Endothelial cell of umbilical vein (primary cell): ENCODE data around the gene HOXA9.

Experiments
- CTCF ChIP-seq, 2 donors: IDR thresholded peaks; 1 replicate in 1 of 2; 2 replicates in 1 of 2; pipeline ENCODE4 v1.5.1; 2011; ENCODE audit warnings: low read length in 2 of 2, mild to moderate bottlenecking in 2 of 2, moderate library complexity in 2 of 2, control low read depth in 1 of 2, inconsistent platforms in 1 of 2, low read depth in 1 of 2; ENCODE audit not compliant: insufficient read depth in 1 of 2; ENCODE audit errors: extremely low read depth in 1 of 2
- EZH2 ChIP-seq: IDR thresholded peaks from 2 replicates; pipeline ENCODE4 v1.6.1; 2012; ENCODE audit warnings: borderline replicate concordance, low read depth, mild to moderate bottlenecking, moderate library complexity, low read length, inconsistent platforms; ENCODE audit not compliant: severe bottlenecking
- GATA2 ChIP-seq: IDR thresholded peaks from 2 replicates; pipeline ENCODE4 v1.7.0; 2011; ENCODE audit warnings: low read depth, mild to moderate bottlenecking, moderate library complexity, mixed read lengths, low read length; ENCODE audit not compliant: insufficient read length, insufficient read depth
- JUN ChIP-seq: IDR thresholded peaks from 2 replicates; pipeline ENCODE4 v1.6.1; 2011; ENCODE audit warnings: borderline replicate concordance, low read depth; ENCODE audit not compliant: insufficient read length, insufficient read depth
- MAX ChIP-seq: IDR thresholded peaks from 2 replicates; pipeline ENCODE4 v1.6.1; 2011; ENCODE audit not compliant: insufficient read depth, insufficient read length
- MYC ChIP-seq: IDR thresholded peaks from one replicate; pipeline ENCODE4 v1.6.1; 2011; ENCODE audit warnings: mild to moderate bottlenecking, low read depth, low read length
- POLR2A ChIP-seq: IDR thresholded peaks from 2 replicates; pipeline ENCODE4 v1.6.1; 2012; ENCODE audit warnings: low read depth, mild to moderate bottlenecking, control low read depth, low read length
- POLR2AphosphoS5 ChIP-seq: IDR thresholded peaks from 2 replicates; pipeline ENCODE4 v1.6.1; 2012; ENCODE audit warnings: low read depth, mild to moderate bottlenecking, control low read depth, low read length, moderate library complexity; ENCODE audit not compliant: insufficient read depth

- TF ChIP-seq CTCF (IDR thresholded peaks at IDR 0.05; ENCODE audit: extremely low read depth in 1 of 2, insufficient read depth in 1 of 2, low read depth in 1 of 2, low read length in 2 of 2) (no peak), POLR2AphosphoS5 (no peak), POLR2A (no peak), MAX (no peak), EZH2 (no peak), GATA2 (no peak), MYC (peak; percentile 42), JUN (no peak)
These were observed 4.5 kb upstream of the HOXA9 start for GRCh38 chr7:27169658-27170425.
